ENCODE data around the gene UBE2E1. TPM values are rescaled to one million over a fixed set of nuclear protein-coding genes. Genes with fewer than 3 reads are reported as not detected.

The UBE2E1 gene
- total RNA-seq, 1 experiment from 2014 or later = 74.3 TPM

DNA sequence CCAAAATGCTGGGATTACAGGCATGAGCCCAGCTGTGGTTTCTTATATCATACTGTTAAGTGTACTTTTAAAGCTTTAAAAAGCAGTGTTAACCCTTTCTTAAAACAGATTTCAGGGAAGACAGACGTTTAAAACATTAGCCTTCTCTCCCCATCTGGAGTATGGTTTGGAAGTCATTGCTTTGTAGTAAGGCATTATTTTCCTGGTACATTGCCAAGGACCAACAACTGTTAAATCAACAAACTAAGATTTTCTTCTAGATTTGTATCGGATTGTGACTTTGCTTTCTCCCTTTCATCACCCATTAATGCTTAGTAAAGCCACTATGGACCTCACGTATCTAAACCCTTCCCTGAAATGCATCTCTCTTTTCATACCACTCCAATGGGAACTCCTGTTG is 50.5 kb downstream of the UBE2E1 start:
- H3K4me3 Mint-ChIP-seq (ENCODE audit: low read depth, unreplicated experiment) = no peak overlapping the region
- H3K27ac Mint-ChIP-seq (ENCODE audit: unreplicated experiment) = no peak overlapping the region
- no TSS peak for BruUV-seq (replicated peaks)
- CTCF ChIA-PET = no interaction called here
- peaks cover 3% of the 10 kb centered on the region for H3K9me3 Mint-ChIP-seq (ENCODE audit: low read depth, unreplicated experiment)
- no peaks in the 10 kb centered on the region for H3K27me3 Mint-ChIP-seq (ENCODE audit: unreplicated experiment)
- TF ChIP-seq, protein P1, sequence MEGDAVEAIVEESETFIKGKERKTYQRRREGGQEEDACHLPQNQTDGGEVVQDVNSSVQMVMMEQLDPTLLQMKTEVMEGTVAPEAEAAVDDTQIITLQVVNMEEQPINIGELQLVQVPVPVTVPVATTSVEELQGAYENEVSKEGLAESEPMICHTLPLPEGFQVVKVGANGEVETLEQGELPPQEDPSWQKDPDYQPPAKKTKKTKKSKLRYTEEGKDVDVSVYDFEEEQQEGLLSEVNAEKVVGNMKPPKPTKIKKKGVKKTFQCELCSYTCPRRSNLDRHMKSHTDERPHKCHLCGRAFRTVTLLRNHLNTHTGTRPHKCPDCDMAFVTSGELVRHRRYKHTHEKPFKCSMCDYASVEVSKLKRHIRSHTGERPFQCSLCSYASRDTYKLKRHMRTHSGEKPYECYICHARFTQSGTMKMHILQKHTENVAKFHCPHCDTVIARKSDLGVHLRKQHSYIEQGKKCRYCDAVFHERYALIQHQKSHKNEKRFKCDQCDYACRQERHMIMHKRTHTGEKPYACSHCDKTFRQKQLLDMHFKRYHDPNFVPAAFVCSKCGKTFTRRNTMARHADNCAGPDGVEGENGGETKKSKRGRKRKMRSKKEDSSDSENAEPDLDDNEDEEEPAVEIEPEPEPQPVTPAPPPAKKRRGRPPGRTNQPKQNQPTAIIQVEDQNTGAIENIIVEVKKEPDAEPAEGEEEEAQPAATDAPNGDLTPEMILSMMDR (IDR thresholded peaks at IDR 0.05; ENCODE audit: unreplicated experiment) = no peak
- no peak for DNase-seq
- peaks cover 9% of the 10 kb centered on the region for H3K4me1 Mint-ChIP-seq (ENCODE audit: low read depth, unreplicated experiment)
- intact Hi-C loops (cut with micrococcal nuclease; ENCODE audit: unreplicated experiment) = no loop called here
- peaks cover 9% of the 10 kb centered on the region for H3K36me3 Mint-ChIP-seq (ENCODE audit: insufficient read depth, unreplicated experiment)

DNA sequence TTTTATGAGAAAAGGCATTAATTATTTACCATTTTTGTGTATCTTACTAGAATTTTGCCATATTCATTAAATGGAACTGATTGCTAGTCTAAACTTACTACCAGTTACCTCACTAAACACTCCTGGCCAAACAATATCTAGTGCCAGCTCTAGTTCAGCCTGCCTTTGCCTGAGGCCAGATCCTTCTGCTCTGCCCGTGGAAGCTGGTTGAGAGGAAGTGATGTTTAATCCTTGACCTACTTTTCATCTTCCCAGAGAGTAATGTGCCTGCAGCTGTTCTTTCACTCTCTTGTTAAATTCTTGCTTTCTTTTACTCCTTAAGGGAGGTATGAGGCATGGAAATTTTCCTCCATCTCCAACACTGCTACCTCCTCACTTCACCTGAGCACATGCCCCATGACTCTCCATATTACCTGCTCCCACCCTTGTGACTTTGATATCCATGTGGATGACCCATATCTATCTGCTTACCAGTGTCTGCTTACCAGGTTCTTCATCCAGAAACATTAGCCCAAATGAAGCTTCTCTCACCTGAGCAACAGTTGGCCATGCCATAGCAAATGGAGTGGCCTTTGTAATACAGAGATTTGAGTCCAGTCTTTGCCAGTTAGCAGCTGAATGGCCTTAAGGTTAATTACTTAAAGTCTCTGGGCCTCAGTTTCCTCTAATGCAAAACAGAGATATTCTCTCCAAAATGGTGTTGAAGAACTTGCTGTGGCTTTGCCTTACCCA is 53.4 kb downstream of the UBE2E1 start:
- Mint-ChIP-seq H3K4me1 (ENCODE audit: low read depth, unreplicated experiment) (peaks cover 9% of the 10 kb centered on the region), H3K27ac (ENCODE audit: unreplicated experiment) (no peak overlapping the region), H3K27me3 (ENCODE audit: unreplicated experiment) (no peaks in the 10 kb centered on the region), H3K4me3 (ENCODE audit: low read depth, unreplicated experiment) (no peak overlapping the region), H3K36me3 (ENCODE audit: insufficient read depth, unreplicated experiment) (no peaks in the 10 kb centered on the region), H3K9me3 (ENCODE audit: low read depth, unreplicated experiment) (no peaks in the 10 kb centered on the region)
- intact Hi-C loops (cut with micrococcal nuclease; ENCODE audit: unreplicated experiment) = no loop called here
- BruUV-seq (replicated peaks) = no TSS peak
- no peak for DNase-seq
- TF ChIP-seq, protein P1 (IDR thresholded peaks at IDR 0.05; ENCODE audit: unreplicated experiment) = no peak
- CTCF ChIA-PET = no interaction called here

DNA sequence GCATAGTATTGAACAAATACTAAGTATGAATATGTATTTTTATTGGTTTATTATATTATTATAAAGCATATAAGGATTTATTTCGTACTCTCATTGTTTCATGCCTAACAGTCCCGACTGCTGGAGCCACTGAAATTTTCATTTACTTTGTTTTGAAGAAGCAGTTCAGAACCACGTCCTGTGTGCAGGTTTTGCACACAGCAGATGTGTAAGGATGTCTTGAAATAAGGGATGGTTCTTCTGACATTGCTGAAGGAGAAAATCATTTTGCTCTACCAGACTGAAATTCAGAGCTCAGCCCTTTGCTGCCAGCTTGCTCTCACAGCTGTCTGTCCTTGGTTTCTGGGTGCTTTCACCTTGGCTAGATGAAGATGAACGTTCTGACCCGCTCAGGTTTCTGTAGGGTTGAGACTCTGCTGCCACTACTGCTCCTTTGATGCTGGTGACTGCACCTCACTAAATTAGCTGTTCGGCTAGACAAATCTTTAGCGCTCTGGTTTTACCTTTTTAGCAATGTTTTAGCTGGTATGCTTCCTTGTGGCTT is 54.2 kb downstream of the UBE2E1 start:
- H3K27ac Mint-ChIP-seq (ENCODE audit: unreplicated experiment) = no peak overlapping the region
- intact Hi-C loops (cut with micrococcal nuclease; ENCODE audit: unreplicated experiment) = loop anchor here (10.0 kb wide), 1 partner anchor 655 kb away; the partner anchor contains the start of gene UBE2E2
- no peaks in the 10 kb centered on the region for H3K9me3 Mint-ChIP-seq (ENCODE audit: low read depth, unreplicated experiment)
- BruUV-seq (replicated peaks) = no TSS peak
- no peaks in the 10 kb centered on the region for H3K36me3 Mint-ChIP-seq (ENCODE audit: insufficient read depth, unreplicated experiment)
- H3K27me3 Mint-ChIP-seq (ENCODE audit: unreplicated experiment) = no peaks in the 10 kb centered on the region
- TF ChIP-seq, protein P1 (IDR thresholded peaks at IDR 0.05; ENCODE audit: unreplicated experiment) = no peak
- peaks cover 9% of the 10 kb centered on the region for H3K4me1 Mint-ChIP-seq (ENCODE audit: low read depth, unreplicated experiment)
- H3K4me3 Mint-ChIP-seq (ENCODE audit: low read depth, unreplicated experiment) = no peak overlapping the region
- CTCF ChIA-PET = no interaction called here
- DNase-seq = no peak

DNA sequence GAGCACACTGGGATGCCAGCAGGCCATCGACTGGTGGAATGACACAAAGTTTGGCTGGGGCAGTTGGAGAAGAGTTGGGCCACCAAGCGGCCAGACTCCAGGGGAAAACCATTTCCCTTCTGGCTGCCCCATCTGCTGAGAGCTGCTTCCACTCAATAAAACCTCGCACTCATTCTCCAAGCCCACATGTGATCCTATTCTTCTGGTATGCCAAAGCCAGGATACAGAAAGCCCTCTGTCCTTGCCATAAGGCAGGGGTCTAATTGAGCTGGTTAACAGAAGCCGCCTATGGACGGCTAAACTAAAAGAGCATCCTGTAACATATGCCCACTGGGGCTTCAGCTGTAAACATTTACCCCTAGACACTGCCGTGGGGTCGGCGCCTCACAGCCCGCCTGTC is 55.9 kb downstream of the UBE2E1 start:
- no peaks in the 10 kb centered on the region for H3K27me3 Mint-ChIP-seq (ENCODE audit: unreplicated experiment)
- no peak overlapping the region for H3K27ac Mint-ChIP-seq (ENCODE audit: unreplicated experiment)
- H3K9me3 Mint-ChIP-seq (ENCODE audit: low read depth, unreplicated experiment) = no peaks in the 10 kb centered on the region
- no peak overlapping the region for H3K4me3 Mint-ChIP-seq (ENCODE audit: low read depth, unreplicated experiment)
- TF ChIP-seq, protein P1 (IDR thresholded peaks at IDR 0.05; ENCODE audit: unreplicated experiment) = no peak
- DNase-seq = no peak
- intact Hi-C loops (cut with micrococcal nuclease; ENCODE audit: unreplicated experiment) = loop anchor here (10.0 kb wide), 1 partner anchor 657 kb away; the partner anchor contains the start of gene UBE2E2
- peaks cover 20% of the 10 kb centered on the region for H3K4me1 Mint-ChIP-seq (ENCODE audit: low read depth, unreplicated experiment)
- no TSS peak for BruUV-seq (replicated peaks)
- no peaks in the 10 kb centered on the region for H3K36me3 Mint-ChIP-seq (ENCODE audit: insufficient read depth, unreplicated experiment)
- CTCF ChIA-PET = no interaction called here

Measured in Calu3 (cell line).